Stimulated activated CD8-positive, alpha-beta memory T cell treated with anti-CD3 and anti-CD28 coated beads, Interleukin-12 subunit alpha, Interleukin-12 subunit beta, amount 100 ng/mL, for 1 hour (primary cell): Measurements from ENCODE around the gene GRAMD4.

Experiments used
- DNase-seq: peaks from one replicate; pipeline ENCODE4 v3.0.0-alpha.2; 2020; ENCODE audit warnings: low read depth

Gene GRAMD4

DNA sequence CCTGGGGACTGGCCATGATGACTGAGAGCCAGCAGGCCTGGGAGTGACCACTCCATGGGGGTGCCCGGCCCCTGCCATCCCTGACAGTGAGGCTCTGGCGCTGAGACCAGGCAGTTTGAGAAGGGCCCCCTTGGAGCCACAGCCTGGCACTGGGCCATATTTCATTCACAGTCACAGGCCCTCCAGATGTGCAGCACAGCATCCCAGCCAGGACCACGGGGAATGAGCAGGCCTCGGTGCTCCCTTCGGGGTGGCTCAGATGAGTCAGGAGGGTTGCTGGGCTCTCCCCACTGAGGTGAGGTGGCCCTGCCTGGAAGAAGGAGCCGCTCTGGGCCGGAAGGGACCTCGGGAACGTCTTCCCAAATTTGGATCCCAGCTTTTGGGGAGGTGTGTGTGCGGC, 53.0 kb downstream of the GRAMD4 start:
- DNase-seq, result no peak

DNA sequence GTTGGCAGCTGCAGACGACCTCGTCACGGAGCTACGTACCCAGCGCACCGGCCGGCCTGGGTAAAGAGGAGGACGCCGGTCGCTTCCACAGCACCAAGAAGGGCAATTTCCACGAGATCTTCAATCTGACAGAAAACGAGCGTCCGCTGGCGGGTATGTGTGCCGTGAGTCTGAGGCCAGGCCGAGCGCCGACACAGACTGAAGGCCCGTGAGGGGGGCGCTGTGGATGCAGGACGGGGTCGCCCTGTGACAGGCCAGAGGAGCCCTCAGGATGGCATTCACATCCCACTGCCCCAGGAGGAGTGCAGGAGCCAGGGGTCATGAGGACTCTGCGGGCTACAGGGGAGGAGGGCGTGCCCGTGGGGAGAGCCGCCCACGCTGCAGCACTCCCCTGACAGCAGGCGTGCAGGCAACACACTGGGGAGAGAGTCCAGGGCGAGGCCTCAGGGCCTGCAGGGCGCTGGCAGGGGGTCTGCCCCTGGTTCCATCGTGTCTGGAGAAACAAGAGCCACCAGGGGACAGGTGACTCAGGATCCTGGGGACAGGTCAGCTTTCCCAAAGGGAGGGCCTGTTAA, 53.6 kb downstream of the GRAMD4 start:
- DNase-seq, result peak; percentile 13

DNA sequence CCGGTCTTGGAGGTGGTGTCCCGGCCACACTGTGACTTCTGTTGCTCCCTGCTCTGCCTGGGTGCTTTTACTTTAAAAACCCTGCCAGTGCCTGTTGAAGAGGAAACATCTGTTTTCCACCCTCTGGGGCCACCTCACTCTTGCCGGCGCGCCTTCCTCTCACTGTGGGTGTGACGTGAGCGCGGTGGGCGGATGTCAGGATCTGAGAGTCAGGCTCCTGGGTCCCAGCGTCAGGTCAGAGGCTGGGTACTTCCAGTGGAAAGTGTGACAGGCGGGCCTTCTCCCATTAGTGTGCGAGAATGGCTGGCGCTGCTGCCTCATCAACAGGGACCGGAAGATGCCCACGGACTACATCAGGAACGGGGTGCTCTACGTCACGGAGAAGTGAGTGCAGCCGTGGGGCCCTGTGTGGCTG, 54.2 kb downstream of the GRAMD4 start:
- peak; percentile 92 for DNase-seq

DNA sequence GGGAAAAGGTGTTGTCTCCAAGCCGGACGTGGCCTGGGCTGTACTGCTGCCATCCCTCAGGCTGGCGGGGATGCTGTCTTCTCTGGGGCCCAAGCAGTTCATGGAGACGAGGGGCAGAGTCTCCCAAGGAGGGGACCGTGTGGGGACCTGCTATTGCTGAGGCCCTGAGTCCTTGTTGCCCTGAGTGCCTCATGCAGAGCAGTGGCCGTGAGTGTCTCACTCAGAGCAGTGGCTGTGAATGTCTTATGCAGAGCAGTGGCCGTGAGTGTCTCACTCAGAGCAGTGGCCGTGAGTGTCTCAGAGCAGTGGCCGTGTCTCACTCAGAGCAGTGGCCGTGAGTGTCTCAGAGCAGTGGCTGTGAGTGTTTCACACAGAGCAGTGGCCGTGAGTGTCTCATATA, 54.7 kb downstream of the GRAMD4 start:
- DNase-seq, result no peak

DNA sequence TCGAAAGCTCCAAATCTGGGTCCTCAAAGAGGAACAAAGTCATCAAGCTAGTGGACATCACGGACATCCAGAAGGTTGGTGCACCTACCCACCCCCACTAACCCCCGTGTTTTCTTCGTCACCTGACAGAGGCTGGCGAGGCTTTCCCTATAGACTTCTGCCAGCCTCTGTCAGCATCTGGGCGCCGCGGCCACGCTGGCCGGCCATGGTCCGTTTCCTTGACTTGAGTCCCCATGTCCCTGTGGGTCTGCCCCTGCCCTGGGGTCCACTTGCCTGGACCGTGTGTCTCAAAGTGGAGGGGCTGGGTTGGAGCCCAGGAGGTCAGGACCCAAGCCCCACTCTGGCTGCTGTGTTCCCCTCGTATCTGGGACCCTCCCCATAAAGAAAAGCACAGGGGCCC, 55.3 kb downstream of the GRAMD4 start:
- no peak for DNase-seq

DNA sequence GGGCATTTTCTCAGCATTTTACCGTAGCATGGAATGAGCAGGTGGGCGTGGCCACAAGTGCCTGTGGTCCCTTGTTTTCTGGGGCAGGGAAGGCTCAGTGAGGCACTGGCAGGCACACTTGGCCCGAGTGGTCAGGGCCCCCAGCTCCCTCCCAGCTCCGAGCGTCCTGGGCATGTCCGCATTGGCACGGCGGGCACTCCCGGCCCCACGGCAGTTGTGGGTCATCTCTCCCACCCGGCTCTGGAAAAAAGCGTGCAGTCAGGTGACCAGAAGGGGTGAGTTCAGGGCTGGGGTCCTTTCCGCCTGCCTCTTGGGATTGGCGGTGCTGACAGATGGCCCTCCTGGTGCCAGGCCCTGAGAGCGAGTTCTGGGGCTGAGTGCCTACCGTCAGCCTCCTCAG, 55.8 kb downstream of the GRAMD4 start:
- no peak for DNase-seq

DNA sequence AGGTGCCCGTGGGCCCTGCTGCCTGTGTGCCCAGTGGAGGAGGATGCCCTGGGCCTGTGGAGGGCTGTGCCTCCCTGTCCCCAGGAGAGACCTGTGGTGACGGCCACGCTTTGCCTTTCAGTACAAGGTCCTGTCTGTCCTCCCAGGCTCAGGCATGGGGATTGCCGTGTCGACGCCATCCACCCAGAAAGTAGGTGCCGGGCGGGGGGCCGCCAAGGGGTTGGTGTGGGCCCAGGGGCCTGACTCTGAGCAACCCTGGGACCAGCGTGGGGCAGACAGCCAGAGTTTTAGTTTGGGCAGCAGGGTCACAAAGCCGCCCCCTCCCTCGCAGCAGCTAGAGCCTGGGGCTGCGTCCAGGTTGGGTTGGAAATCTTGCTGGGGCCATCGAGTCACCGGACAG, 56.3 kb downstream of the GRAMD4 start:
- no peak for DNase-seq

DNA sequence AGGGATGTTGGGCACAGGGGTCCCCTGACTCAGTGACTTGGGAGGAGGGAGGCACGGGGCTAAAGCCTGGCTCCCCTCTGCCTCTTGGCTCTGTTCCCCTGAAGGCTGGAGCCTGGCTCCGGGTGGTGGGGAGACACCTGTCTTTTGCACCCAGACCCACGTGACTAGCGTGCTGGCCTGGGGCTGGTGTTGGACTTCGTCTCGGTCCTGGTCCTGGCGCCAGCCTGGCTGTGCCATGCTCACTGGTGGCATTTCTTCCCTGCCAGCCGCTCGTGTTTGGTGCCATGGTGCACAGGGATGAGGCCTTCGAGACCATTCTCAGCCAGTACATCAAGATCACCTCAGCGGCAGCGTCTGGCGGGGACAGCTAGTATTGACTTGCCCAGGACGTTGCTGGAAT, 56.7 kb downstream of the GRAMD4 start:
- DNase-seq, result no peak

DNA sequence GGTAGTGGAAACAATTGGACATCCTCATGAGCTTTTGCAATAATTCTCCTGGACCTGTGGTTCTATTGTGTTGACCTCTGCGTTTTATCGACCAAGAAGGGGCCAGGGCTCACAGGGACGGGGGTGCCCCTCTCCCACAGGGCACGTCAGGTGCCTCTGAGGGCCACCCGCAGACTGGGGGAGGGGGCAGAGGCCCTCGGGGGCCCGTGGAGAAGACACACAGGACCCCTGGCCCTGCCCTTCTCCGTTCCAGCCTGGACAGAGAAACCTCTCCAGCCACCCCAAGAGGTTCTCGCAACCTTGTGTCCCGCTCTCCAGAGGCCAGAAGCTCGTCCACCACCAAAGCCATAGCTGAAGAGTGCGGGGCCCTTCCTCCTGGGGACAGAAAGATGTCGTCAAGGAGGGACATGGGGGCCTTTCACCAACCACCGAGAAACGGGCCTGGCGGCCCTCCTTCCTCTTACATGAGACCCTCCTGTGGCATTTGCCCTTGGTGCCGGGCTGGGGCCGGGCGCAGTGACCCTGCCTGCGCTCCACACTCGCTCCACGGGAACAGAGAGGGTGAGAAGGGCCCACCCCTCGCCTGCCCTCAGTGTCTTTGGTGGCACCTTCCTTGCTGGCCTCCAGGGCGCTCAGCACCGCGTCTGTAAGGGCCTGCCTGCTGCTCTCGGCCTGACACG, 57.3 kb downstream of the GRAMD4 start:
- DNase-seq, result no peak

DNA sequence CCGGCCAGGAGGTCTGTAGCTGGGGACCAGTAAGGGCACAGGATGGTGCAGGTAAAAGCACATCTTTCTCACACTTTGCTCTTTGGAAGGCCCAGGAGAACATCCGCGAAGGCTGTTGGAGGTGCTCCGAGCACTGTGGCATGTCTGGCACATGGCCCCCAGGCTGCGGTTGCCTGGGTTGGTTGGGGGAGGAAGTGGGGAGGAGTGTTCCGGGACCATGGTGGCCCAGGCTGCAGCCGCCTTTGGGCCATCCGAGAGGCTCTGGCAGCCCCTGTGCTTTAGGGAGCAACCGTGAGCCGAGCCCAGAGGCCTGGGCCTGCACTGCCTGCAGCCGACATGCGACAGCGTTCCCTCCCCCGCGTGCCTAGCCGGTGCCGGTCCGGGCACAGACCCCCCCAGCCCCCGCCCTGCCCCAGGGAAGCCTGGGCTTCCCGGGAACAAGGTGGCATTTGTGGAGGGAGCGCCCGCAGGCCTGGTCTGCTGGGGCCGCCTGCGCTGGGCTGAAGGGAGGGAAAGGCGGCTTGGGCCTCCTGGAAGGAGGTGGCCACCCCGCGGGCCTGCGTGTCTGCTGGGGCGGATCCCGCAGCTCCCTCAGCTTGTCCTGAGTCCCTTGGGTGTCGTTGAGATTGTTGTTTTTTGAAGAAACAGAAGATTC, 57.9 kb downstream of the GRAMD4 start:
- DNase-seq, result no peak

DNA sequence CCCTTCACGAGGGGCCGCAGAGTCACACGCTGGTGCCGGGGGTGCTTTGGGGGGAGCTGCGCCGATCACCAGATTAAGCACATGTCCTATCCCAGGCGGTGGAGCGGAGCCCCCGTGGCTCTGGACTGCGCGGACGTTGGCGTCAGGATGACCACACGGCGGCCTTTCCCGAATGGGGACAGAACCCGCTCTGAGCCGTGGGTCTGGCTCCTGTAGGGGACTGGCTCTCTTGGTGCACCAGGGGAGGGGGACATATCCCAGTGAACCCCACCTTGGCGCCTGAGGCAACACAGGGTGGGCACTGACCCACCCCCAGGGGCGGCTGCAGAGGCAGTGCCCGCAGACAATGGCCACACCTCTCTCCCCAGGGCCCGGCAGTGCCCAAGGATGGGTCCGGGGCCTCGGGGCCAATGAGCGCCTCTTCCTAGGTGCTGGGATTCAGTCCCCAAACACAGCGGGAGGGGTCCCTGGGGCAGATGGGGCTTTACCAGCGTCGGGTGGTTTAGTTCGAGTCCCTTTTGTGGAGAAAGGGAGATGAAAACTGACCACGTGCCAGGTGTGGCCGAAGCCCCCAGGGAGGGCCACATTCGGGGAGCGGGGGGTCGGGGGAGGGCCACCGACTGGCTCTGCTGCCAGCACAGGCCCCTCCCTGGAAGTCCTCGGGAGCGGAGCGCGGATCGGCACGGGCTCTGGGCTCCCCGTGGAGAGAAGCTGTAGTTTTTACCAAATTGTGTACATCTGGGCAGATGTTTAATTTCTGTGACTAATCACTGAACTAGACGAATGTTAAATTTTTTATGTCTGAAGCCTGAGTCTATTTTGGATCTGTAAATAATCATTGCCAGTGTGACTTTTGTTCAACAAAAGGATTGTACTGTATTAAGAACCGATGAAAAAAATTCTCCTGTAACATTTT, 58.9 kb downstream of the GRAMD4 start:
- no peak for DNase-seq

DNA sequence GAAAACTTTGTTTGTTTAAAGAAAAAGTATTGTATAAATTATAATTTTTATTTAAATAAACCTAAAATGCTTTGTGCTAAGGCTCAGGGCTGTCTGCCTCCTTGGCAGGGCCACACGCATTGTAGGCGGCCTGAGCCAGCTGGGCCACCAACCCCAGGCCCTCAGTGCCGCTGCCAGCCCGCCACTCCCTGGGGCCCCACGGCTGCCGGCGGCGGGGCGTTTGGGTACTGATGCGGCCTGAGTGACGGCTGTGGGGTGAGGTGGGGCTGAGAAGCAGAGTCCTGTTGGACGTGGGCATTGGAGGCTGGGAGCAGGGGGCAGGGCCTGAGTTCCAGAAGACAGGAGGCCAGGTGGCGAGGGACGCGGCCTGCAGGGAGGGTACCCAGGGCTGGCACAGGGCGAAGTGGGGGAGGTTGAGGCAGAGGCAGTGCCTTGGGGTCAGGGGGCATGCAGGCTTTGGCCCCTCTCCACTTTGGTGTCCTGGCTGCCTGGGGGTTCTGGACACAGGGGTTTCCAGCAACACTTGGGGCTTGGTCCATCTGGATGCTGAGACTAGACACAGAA, 59.6 kb downstream of the GRAMD4 start:
- DNase-seq, result no peak

DNA sequence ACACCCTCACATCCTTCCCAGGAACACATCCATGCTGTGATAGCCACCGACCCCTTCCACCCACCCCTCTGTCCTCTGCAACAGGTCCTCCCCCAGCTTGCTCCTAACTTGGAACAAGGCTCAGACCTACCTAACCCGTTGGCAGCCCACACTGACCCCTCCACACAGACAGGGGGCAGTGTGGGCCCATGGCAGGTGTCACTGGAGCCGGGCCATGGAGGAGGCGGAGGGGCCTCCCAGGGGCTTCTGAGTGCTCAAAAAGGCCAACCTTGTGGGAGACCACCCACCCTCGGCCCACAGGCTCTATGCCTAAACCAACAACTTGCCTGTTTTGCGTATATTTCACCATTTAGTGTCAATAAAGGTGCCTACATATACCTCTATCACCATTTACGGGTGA, 60.8 kb downstream of the GRAMD4 start:
- DNase-seq, result no peak

DNA sequence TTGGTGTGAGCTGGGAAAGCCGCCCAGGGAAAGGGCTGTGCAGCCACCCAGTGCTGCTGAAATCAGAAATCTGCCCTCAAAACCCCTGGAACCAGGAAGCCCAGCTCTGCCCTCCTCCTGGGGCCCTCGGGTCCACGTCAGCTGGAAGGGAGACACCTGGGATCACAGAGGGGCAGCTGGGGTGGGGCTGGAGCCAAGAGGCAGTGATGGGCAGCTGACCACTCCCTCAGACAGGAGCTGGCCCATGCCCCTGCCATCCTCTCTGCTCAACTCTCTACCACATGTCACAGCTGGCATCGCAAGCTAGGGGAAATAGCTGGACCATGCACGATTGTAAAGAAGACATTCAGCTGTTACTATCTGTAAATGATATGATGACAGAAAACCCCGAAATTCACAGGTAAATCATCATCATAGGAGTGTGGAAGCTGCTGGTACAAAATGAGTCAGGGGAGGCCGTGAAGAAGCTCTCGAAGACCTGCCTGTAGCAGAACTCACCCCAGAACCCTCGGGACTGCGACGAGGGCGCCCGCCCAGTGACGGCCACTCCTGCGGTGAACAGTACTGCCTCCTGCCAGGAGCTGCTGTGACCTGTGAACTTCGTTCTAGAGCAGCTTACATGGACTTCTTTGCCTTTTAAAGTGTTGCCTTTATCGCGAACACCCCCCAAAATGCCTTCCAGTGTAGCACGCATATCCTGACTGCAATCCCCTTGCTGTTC, 62.0 kb downstream of the GRAMD4 start:
- no peak for DNase-seq

DNA sequence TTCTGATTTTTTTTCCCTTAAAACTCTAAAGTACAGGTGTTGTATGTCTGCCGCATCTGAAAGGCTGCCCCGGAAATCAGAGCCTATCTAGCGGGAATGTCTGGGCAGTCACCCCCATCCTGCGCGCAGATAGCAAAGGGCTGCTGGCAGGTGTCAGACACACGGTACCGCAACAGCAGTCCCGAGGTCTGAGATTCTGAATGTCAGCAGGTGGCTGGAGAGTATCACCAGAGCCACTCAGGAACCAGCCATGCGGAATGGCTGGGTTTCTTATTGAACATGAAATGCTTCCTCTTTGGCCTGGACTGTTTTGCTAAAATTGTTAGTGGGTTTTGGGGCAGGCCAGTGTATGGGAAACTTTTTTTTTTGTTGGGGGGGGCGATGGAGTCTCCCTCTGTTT, 64.5 kb downstream of the GRAMD4 start:
- DNase-seq, result no peak

DNA sequence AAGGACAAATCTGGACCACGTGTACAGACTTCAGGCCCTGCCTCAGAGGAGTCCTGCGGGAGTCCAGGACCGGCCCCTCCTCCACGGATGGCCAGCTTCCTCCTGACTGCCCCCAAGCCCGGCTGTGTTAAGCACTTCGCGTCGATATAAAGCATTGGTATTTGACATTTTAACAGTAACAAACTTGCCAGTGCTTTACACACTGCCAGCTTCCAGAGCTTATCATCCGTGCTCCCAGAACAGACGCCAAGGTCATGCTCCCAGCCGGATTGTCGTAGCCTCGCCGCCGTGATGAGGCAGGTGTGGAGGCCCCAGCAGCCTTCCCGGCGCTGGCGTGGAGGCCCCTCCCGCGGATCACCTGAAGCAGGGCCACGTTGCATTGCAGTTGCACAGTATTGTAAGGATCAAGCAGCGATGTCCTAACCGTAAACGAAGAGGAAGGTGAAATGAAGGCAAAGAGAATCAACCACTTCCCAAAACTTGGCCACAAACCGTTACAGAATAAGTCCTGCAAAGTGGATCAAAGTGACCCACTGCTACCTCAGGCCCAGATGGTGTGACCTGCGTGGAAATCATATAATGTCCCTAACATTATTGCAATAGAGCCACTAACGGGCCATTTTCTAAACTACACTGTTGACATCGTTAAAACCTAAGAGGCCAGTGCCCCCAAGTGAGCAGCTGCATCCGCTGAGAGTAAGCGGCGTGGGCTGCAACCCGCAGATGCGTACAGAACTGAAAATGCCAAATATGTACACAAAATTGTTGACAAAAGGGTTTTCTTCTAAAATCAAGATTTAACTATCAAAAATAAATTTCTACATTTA, 66.2 kb downstream of the GRAMD4 start:
- DNase-seq, result no peak

DNA sequence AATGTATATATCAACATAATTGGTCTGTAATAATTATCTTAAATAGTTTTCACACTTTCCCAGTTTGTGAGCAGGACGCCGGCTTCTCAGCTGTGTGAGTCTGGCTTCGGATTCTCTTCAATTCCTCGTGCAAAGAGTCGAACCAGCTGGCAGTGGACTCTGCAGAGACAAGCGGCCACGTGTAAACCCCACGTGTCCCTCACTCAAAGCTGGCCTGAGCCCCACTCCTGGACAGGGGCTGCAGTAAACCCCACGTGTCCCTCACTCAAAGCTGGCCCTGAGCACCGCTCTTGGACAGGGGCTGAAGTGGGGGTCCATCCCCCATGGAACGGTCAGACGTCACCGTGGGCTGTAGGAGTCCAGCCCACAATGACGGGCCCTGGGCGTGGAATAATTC, 66.9 kb downstream of the GRAMD4 start:
- DNase-seq, result no peak

DNA sequence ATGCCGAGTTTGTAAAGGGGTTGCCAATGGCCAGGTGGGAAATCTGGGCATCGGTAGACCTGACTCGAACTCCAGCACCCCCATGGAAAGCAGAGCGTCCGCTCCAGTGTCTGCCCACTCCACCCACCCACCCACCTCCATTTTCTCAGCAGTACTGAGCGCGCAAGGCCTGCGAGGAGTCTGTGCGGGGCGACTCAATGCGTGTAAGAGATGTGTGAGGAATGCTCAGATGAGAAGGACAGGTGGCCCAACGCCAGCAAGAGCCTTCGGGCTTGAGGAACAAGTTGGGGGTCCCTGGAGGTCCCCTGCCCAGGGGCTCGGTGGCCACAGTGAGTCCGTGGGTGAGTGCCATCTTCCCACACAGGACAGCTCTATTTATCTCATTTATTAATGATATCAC, 67.3 kb downstream of the GRAMD4 start:
- DNase-seq, result no peak

DNA sequence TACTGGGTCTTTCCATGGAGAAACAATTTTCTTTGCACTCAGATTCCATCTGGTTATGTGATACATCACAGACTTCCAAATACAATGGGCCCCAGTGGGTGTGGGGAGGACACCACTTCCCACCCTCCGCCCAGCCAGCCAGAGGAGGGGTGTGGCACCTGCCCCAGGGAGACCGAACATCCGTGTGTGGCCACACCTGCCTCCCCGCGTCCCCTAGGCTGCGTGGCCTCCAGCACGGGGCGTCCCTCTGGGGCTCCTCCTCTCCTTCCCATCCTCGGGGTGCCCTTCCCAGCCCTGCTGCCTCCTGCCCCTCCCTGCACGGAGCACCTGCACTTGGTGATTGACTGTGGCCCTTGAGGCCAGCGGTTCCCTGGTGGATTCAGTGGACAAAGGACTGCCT, 68.8 kb downstream of the GRAMD4 start:
- DNase-seq, result no peak

DNA sequence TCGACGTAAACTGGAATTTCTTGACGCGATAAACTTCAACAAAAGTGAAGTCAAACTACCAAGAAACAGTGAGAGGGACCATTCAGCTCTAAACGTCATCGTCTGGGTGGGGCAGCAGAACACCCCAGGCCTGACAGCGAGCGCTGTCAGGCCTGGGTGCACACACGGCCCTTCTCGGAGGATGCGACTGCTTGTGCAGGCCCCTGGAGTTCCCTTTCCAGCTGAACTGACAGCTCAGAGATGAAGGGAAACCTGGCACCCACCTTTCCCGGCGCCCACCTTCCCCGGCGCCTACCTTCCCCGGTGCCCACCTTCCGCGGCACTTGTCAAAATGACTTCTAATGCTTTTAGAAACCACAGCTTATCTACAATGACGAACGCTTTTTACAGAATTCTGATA, 70.0 kb downstream of the GRAMD4 start:
- no peak for DNase-seq

DNA sequence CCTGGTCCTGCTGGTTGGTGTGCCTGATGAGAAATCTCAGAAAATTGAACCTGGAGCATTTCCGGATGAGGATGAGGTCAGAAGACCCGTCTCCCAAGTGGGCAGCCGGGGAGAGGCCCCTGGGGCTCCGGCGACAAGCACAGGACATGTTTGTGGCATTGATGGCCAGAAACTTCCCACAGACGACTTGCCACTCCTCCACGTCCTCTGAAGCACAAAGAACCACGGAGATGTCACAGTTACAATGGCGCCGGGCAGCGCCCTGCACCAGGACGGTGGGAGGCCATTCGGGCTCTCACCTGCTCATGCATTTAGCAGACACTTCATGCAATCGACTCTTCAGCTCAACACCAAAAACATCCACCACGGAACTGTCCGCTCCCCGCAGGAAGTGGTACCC, 71.4 kb downstream of the GRAMD4 start:
- no peak for DNase-seq
